Measurements from ENCODE around the gene DNAJC16. TPM values are rescaled to one million over a fixed set of nuclear protein-coding genes. Genes with fewer than 3 reads are reported as not detected.
A peak's percentile ranks its signal among the peaks of the same experiment; 100 is the strongest.

DNAJC16 gene
- total and polyA plus RNA-seq, 4 experiments from 2014 or later = 5.1 to 31.0 (median 18.9) TPM

DNA sequence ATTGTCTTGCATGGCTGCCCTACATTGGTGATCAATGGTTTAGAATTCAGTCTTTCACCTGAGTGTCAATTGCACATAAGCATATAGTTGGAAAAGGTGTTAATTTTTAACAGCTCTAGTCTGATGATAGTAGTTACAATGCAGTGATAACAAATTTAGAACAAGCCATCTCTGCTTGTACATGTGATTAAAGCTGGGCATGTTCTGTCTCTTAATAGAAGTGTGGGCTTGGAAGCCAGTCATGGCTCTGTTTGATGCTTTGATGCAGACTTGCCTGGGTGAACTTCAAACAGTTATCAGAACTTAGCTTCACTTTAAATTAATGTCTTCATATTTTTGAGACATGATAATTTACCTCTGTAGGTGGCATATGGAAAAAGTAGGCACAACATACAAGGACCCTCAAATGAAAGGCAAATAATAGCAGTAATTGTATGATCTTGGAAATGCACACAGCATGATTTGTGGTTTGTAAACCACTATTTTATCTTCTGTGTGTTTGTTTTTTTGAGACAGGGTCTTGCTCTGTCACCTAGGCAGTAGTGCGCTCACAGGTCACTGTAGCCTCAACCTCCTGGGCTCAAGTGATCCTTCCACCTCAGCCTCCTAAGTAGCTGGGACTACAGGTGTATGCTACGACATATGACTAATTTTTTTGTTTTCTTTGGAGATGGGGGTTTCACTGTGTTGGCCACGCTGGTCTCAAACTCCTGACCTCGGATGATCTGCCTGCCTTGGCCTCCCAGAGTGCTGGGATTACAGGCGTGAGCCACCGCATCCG is 94.4 kb downstream of the DNAJC16 start:
- Histone ChIP-seq H3K4me1 (ENCODE audit: insufficient read depth, low read length) (peaks cover 67% of the 10 kb centered on the region), H3K36me3 (ENCODE audit: insufficient read depth, low read length) (no peaks in the 10 kb centered on the region), H3K4me3 (ENCODE audit: low read length in 2 of 2) (no peak overlapping the region), H3K27me3 (ENCODE audit: insufficient read depth, low read length) (no peaks in the 10 kb centered on the region), H3K27ac (ENCODE audit: low read depth, low read length) (no peak overlapping the region), H3K9me3 (ENCODE audit: control insufficient read depth in 1 of 2, low read length in 2 of 2) (no peaks in the 10 kb centered on the region)
- POLR2A ChIA-PET (ENCODE audit: partially characterized antibody) = interaction anchor here (0.6 to 4.9 kb wide), 4 partner anchors 18 to 97 kb away, joined by 3 to 34 read pairs (median 4); partner anchors contain the start of gene CASP9
- peak overlapping the region in 4 of 7 donors; percentile 3 to 41 (median 22) for H3K27ac Mint-ChIP-seq
- H3K9me3 Mint-ChIP-seq = no peaks in the 10 kb centered on the region
- no peak for DNase-seq
- peaks cover 5 to 18% of the 10 kb centered on the region in 2 donors for H3K36me3 Mint-ChIP-seq
- CTCF ChIA-PET (ENCODE audit: partially characterized antibody) = interaction anchor here (0.8 kb wide), 1 partner anchor 28 kb away, joined by 4 read pairs; no protein-coding TSS in a partner anchor
- intact Hi-C loops (cut with micrococcal nuclease) = no loop called here
- H3K4me1 Mint-ChIP-seq = peaks cover 40 to 80% (median 58%) of the 10 kb centered on the region in 4 donors
- H3K27me3 Mint-ChIP-seq = no peaks in the 10 kb centered on the region
- peak overlapping the region in 3 of 8 donors; percentile 7 to 47 (median 47) for H3K4me3 Mint-ChIP-seq

- ChIA-PET CTCF (ENCODE audit: partially characterized antibody) (no interaction called here), POLR2A (ENCODE audit: partially characterized antibody) (interaction anchor here (0.6 kb wide), 1 partner anchor 195 kb away, joined by 4 read pairs; no protein-coding TSS in a partner anchor)
- Mint-ChIP-seq H3K36me3 (peaks cover 14 to 26% of the 10 kb centered on the region in 2 donors), H3K4me1 (peaks cover 40 to 81% (median 60%) of the 10 kb centered on the region in 4 donors), H3K27me3 (no peaks in the 10 kb centered on the region), H3K4me3 (peak overlapping the region in 1 of 8 donors; percentile 16), H3K9me3 (no peaks in the 10 kb centered on the region), H3K27ac (no peak overlapping the region)
- peaks cover 7% of the 10 kb centered on the region for H3K36me3 ChIP-seq (ENCODE audit: insufficient read depth, low read length)
- DNase-seq = no peak
- no peak overlapping the region for H3K27ac ChIP-seq (ENCODE audit: low read depth, low read length)
- no peaks in the 10 kb centered on the region for H3K9me3 ChIP-seq (ENCODE audit: control insufficient read depth in 1 of 2, low read length in 2 of 2)
- peaks cover 69% of the 10 kb centered on the region for H3K4me1 ChIP-seq (ENCODE audit: insufficient read depth, low read length)
- H3K4me3 ChIP-seq (ENCODE audit: low read length in 2 of 2) = no peak overlapping the region
- H3K27me3 ChIP-seq (ENCODE audit: insufficient read depth, low read length) = no peaks in the 10 kb centered on the region
- intact Hi-C loops (cut with micrococcal nuclease) = no loop called here
These were observed 95.3 kb downstream of the DNAJC16 start for GRCh38 chr1:15621975-15622374.

DNA sequence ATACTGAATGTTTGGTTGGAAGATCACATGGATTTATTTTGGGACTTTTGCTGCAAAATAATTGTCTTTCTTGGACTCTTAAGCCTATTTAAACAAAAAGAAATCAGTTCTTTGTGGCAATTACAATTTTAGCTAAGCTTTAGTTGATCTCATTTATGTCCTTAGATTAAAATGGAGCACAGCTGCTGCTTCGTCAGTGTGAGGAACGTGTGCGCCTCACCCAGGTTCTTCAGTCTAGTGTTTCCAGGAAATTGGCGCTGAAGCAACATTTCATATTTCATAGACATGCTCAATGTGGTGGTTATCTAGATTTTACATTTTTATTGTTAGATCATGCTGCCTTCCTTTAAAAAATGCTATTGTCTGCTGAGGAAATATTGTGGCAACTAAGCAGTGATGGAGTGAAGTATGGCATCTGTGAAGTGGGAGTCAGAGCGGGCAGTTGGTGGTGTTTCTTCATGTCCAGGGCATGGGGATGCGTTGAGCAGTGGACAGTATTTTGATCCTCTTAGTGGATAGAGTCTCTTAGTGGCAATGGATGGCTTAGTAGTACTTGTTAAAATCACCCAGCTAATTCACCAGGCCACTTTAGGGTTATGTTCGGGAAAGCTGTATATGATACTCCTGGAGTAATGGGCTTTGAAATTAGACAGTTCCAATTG is 96.2 kb downstream of the DNAJC16 start:
- Mint-ChIP-seq H3K9me3 (no peaks in the 10 kb centered on the region), H3K27me3 (no peaks in the 10 kb centered on the region), H3K27ac (peak overlapping the region in 5 of 7 donors; percentile 1 to 85 (median 58)), H3K4me3 (peak overlapping the region in 2 of 8 donors; percentile 1 to 13), H3K36me3 (peaks cover 20 to 30% of the 10 kb centered on the region in 2 donors), H3K4me1 (peaks cover 42 to 82% (median 64%) of the 10 kb centered on the region in 4 donors)
- H3K27ac ChIP-seq (ENCODE audit: low read depth, low read length) = no peak overlapping the region
- no peaks in the 10 kb centered on the region for H3K9me3 ChIP-seq (ENCODE audit: control insufficient read depth in 1 of 2, low read length in 2 of 2)
- no peak for DNase-seq
- ChIA-PET POLR2A (ENCODE audit: partially characterized antibody) (no interaction called here), CTCF (ENCODE audit: partially characterized antibody) (no interaction called here)
- no peaks in the 10 kb centered on the region for H3K27me3 ChIP-seq (ENCODE audit: insufficient read depth, low read length)
- H3K4me1 ChIP-seq (ENCODE audit: insufficient read depth, low read length) = peaks cover 77% of the 10 kb centered on the region
- H3K4me3 ChIP-seq (ENCODE audit: low read length in 2 of 2) = no peak overlapping the region
- peaks cover 15% of the 10 kb centered on the region for H3K36me3 ChIP-seq (ENCODE audit: insufficient read depth, low read length)
- intact Hi-C loops (cut with micrococcal nuclease) = no loop called here

- intact Hi-C loops (cut with micrococcal nuclease) = no loop called here
- ChIA-PET POLR2A (ENCODE audit: partially characterized antibody) (no interaction called here), CTCF (ENCODE audit: partially characterized antibody) (no interaction called here)
- Histone ChIP-seq H3K4me1 (ENCODE audit: insufficient read depth, low read length) (peaks cover 74% of the 10 kb centered on the region), H3K36me3 (ENCODE audit: insufficient read depth, low read length) (peaks cover 21% of the 10 kb centered on the region), H3K27ac (ENCODE audit: low read depth, low read length) (no peak overlapping the region), H3K4me3 (ENCODE audit: low read length in 2 of 2) (no peak overlapping the region), H3K27me3 (ENCODE audit: insufficient read depth, low read length) (no peaks in the 10 kb centered on the region), H3K9me3 (ENCODE audit: control insufficient read depth in 1 of 2, low read length in 2 of 2) (no peaks in the 10 kb centered on the region)
- Mint-ChIP-seq H3K27ac (no peak overlapping the region), H3K36me3 (peaks cover 23 to 29% of the 10 kb centered on the region in 2 donors), H3K9me3 (no peaks in the 10 kb centered on the region), H3K27me3 (no peaks in the 10 kb centered on the region), H3K4me3 (no peak overlapping the region), H3K4me1 (peaks cover 42 to 78% (median 62%) of the 10 kb centered on the region in 4 donors)
- DNase-seq = no peak
These were observed 96.8 kb downstream of the DNAJC16 start for GRCh38 chr1:15623435-15623834.

DNA sequence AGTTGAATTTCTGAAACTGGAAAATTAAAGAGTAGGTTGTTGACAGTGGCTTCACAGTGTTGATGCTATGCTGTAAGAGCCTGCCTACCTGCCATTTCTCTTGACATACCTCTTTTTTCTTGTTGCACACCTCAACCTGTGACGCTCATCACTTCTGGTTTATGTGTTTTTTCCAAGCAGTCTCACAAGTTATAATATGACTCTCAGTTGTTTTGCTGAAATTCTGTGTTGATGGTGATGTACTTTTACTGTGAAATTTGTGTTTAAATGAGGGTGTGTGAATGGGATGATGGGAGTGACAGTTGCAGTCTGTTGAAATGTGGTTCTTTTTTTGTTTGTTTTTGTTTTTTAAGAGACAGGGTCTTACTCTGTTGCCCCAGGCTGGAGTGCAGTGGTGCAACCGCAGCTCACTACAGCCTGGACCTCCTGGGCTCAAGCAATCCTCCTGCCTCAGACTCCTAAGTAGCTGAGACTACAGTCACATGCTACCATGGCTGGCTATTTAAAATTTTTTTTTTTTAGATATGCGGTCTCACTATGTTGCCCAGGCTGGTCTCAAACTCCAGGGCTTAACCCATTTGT is 97.6 kb downstream of the DNAJC16 start:
- no peak overlapping the region for H3K4me3 ChIP-seq (ENCODE audit: low read length in 2 of 2)
- Mint-ChIP-seq H3K9me3 (no peaks in the 10 kb centered on the region), H3K27ac (peak overlapping the region in 3 of 7 donors; percentile 11 to 74 (median 14)), H3K4me3 (no peak overlapping the region), H3K36me3 (peaks cover 27 to 33% of the 10 kb centered on the region in 2 donors), H3K27me3 (no peaks in the 10 kb centered on the region), H3K4me1 (peaks cover 37 to 70% (median 56%) of the 10 kb centered on the region in 4 donors)
- peaks cover 21% of the 10 kb centered on the region for H3K36me3 ChIP-seq (ENCODE audit: insufficient read depth, low read length)
- no peak for DNase-seq
- H3K27ac ChIP-seq (ENCODE audit: low read depth, low read length) = no peak overlapping the region
- ChIA-PET POLR2A (ENCODE audit: partially characterized antibody) (no interaction called here), CTCF (ENCODE audit: partially characterized antibody) (no interaction called here)
- intact Hi-C loops (cut with micrococcal nuclease) = no loop called here
- H3K4me1 ChIP-seq (ENCODE audit: insufficient read depth, low read length) = peaks cover 66% of the 10 kb centered on the region
- no peaks in the 10 kb centered on the region for H3K9me3 ChIP-seq (ENCODE audit: control insufficient read depth in 1 of 2, low read length in 2 of 2)
- no peaks in the 10 kb centered on the region for H3K27me3 ChIP-seq (ENCODE audit: insufficient read depth, low read length)

DNA sequence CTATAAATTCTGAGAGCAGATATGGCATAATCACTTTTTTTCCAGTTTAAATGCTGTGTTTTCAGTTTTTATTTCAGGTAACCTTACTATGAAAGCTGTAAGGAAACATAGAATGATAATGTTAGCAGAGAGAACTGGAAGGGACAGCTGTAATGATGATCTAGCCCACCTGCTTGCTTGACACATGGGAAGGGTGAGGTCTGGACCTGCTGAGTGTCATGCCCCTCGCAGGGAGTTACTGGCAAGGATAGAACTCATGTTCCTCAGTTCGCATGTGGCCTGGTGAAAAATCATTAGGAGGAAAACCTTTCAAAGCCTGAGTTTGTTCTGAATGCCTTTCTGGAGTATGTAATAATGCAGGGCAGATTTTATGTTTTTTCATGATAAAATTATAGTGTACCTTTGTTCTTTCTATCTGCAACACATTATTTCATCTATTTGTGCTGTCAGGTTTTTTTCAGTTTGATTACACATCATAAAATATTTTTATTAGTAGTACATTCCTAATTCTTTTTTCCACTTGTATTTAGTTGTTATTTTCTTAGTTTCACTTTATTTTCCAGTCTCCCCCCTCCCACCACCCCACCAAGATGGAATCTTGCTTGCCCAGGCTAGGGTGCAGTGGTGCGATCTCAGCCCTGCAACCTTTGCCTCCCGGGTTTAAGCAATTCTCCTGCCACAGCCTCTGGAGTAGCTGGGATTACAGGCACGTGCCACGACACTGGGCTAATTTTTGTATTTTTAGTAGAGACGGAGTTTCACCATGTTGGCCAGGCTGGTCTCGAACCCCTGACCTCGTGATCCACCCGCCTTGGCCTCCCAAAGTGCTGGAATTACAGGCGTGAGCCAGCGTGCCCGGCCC is 98.6 kb downstream of the DNAJC16 start:
- CTCF ChIA-PET (ENCODE audit: partially characterized antibody) = no interaction called here
- peak overlapping the region in 6 of 7 donors; percentile 5 to 67 (median 26) for H3K27ac Mint-ChIP-seq
- intact Hi-C loops (cut with micrococcal nuclease) = no loop called here
- no peaks in the 10 kb centered on the region for H3K27me3 Mint-ChIP-seq
- Histone ChIP-seq H3K9me3 (ENCODE audit: control insufficient read depth in 1 of 2, low read length in 2 of 2) (no peaks in the 10 kb centered on the region), H3K36me3 (ENCODE audit: insufficient read depth, low read length) (peaks cover 21% of the 10 kb centered on the region), H3K4me3 (ENCODE audit: low read length in 2 of 2) (no peak overlapping the region), H3K27ac (ENCODE audit: low read depth, low read length) (no peak overlapping the region), H3K4me1 (ENCODE audit: insufficient read depth, low read length) (peaks cover 55% of the 10 kb centered on the region), H3K27me3 (ENCODE audit: insufficient read depth, low read length) (no peaks in the 10 kb centered on the region)
- peaks cover 33 to 37% of the 10 kb centered on the region in 2 donors for H3K36me3 Mint-ChIP-seq
- H3K4me1 Mint-ChIP-seq = peaks cover 33 to 60% (median 48%) of the 10 kb centered on the region in 4 donors
- H3K4me3 Mint-ChIP-seq = no peak overlapping the region
- no peak for DNase-seq
- H3K9me3 Mint-ChIP-seq = no peaks in the 10 kb centered on the region
- POLR2A ChIA-PET (ENCODE audit: partially characterized antibody) = no interaction called here
